Measurements from ENCODE around the gene PPP1R1B. TPM values are rescaled to one million over a fixed set of nuclear protein-coding genes. Genes with fewer than 3 reads are reported as not detected.

Gene PPP1R1B
- total RNA-seq, 1 donor = not detected

- Histone ChIP-seq H3K9me3 (ENCODE audit: low read depth, low read length) (no peaks in the 10 kb centered on the region), H3K27me3 (ENCODE audit: insufficient read depth, low read length) (no peaks in the 10 kb centered on the region), H3K4me3 (ENCODE audit: low read length) (no peak overlapping the region), H3K4me1 (ENCODE audit: insufficient read depth, low read length) (peaks cover 65% of the 10 kb centered on the region)
These were observed 15.7 kb downstream of the PPP1R1B start for GRCh38 chr17:39642291-39643074.

GRCh38 chr17:39643271-39643670 lies 16.5 kb downstream of the PPP1R1B start:
- Histone ChIP-seq H3K27me3 (ENCODE audit: insufficient read depth, low read length) (no peaks in the 10 kb centered on the region), H3K9me3 (ENCODE audit: low read depth, low read length) (no peaks in the 10 kb centered on the region), H3K4me1 (ENCODE audit: insufficient read depth, low read length) (peaks cover 57% of the 10 kb centered on the region), H3K4me3 (ENCODE audit: low read length) (no peak overlapping the region)

GRCh38 chr17:39647256-39647655 lies 20.5 kb downstream of the PPP1R1B start:
- Histone ChIP-seq H3K27me3 (ENCODE audit: insufficient read depth, low read length) (no peaks in the 10 kb centered on the region), H3K9me3 (ENCODE audit: low read depth, low read length) (no peaks in the 10 kb centered on the region), H3K4me3 (ENCODE audit: low read length) (no peak overlapping the region), H3K4me1 (ENCODE audit: insufficient read depth, low read length) (peaks cover 17% of the 10 kb centered on the region)

GRCh38 chr17:39648616-39649366 lies 22.0 kb downstream of the PPP1R1B start:
- H3K4me1 ChIP-seq (ENCODE audit: insufficient read depth, low read length) = peaks cover 7% of the 10 kb centered on the region
- H3K27me3 ChIP-seq (ENCODE audit: insufficient read depth, low read length) = no peaks in the 10 kb centered on the region
- H3K9me3 ChIP-seq (ENCODE audit: low read depth, low read length) = no peaks in the 10 kb centered on the region
- no peak overlapping the region for H3K4me3 ChIP-seq (ENCODE audit: low read length)

GRCh38 chr17:39650121-39650579 lies 23.4 kb downstream of the PPP1R1B start:
- no peaks in the 10 kb centered on the region for H3K9me3 ChIP-seq (ENCODE audit: low read depth, low read length)
- H3K27me3 ChIP-seq (ENCODE audit: insufficient read depth, low read length) = no peaks in the 10 kb centered on the region
- H3K4me1 ChIP-seq (ENCODE audit: insufficient read depth, low read length) = peaks cover 6% of the 10 kb centered on the region
- no peak overlapping the region for H3K4me3 ChIP-seq (ENCODE audit: low read length)

GRCh38 chr17:39651923-39652586 lies 25.3 kb downstream of the PPP1R1B start:
- Histone ChIP-seq H3K4me3 (ENCODE audit: low read length) (no peak overlapping the region), H3K27me3 (ENCODE audit: insufficient read depth, low read length) (no peaks in the 10 kb centered on the region), H3K4me1 (ENCODE audit: insufficient read depth, low read length) (peaks cover 6% of the 10 kb centered on the region), H3K9me3 (ENCODE audit: low read depth, low read length) (no peaks in the 10 kb centered on the region)

GRCh38 chr17:39652587-39653315 lies 26.0 kb downstream of the PPP1R1B start:
- Histone ChIP-seq H3K4me3 (ENCODE audit: low read length) (no peak overlapping the region), H3K9me3 (ENCODE audit: low read depth, low read length) (no peaks in the 10 kb centered on the region), H3K4me1 (ENCODE audit: insufficient read depth, low read length) (peaks cover 6% of the 10 kb centered on the region), H3K27me3 (ENCODE audit: insufficient read depth, low read length) (no peaks in the 10 kb centered on the region)

- Histone ChIP-seq H3K4me1 (ENCODE audit: insufficient read depth, low read length) (peaks cover 7% of the 10 kb centered on the region), H3K27me3 (ENCODE audit: insufficient read depth, low read length) (no peaks in the 10 kb centered on the region), H3K4me3 (ENCODE audit: low read length) (no peak overlapping the region), H3K9me3 (ENCODE audit: low read depth, low read length) (no peaks in the 10 kb centered on the region)
These were observed 26.5 kb downstream of the PPP1R1B start for GRCh38 chr17:39653316-39653661.

GRCh38 chr17:39653662-39654331 lies 27.0 kb downstream of the PPP1R1B start:
- Histone ChIP-seq H3K9me3 (ENCODE audit: low read depth, low read length) (no peaks in the 10 kb centered on the region), H3K4me3 (ENCODE audit: low read length) (no peak overlapping the region), H3K4me1 (ENCODE audit: insufficient read depth, low read length) (peaks cover 12% of the 10 kb centered on the region), H3K27me3 (ENCODE audit: insufficient read depth, low read length) (no peaks in the 10 kb centered on the region)

- Histone ChIP-seq H3K27me3 (ENCODE audit: insufficient read depth, low read length) (no peaks in the 10 kb centered on the region), H3K4me1 (ENCODE audit: insufficient read depth, low read length) (peaks cover 24% of the 10 kb centered on the region), H3K9me3 (ENCODE audit: low read depth, low read length) (no peaks in the 10 kb centered on the region), H3K4me3 (ENCODE audit: low read length) (no peak overlapping the region)
These were observed 28.4 kb downstream of the PPP1R1B start for GRCh38 chr17:39655105-39655504.

- peaks cover 27% of the 10 kb centered on the region for H3K4me1 ChIP-seq (ENCODE audit: insufficient read depth, low read length)
- no peaks in the 10 kb centered on the region for H3K9me3 ChIP-seq (ENCODE audit: low read depth, low read length)
- H3K4me3 ChIP-seq (ENCODE audit: low read length) = no peak overlapping the region
- no peaks in the 10 kb centered on the region for H3K27me3 ChIP-seq (ENCODE audit: insufficient read depth, low read length)
These were observed 31.6 kb downstream of the PPP1R1B start for GRCh38 chr17:39658346-39658745.

GRCh38 chr17:39658760-39659159 lies 32.0 kb downstream of the PPP1R1B start:
- Histone ChIP-seq H3K4me3 (ENCODE audit: low read length) (no peak overlapping the region), H3K27me3 (ENCODE audit: insufficient read depth, low read length) (no peaks in the 10 kb centered on the region), H3K4me1 (ENCODE audit: insufficient read depth, low read length) (peaks cover 24% of the 10 kb centered on the region), H3K9me3 (ENCODE audit: low read depth, low read length) (no peaks in the 10 kb centered on the region)

- Histone ChIP-seq H3K27me3 (ENCODE audit: insufficient read depth, low read length) (no peaks in the 10 kb centered on the region), H3K9me3 (ENCODE audit: low read depth, low read length) (no peaks in the 10 kb centered on the region), H3K4me1 (ENCODE audit: insufficient read depth, low read length) (peaks cover 21% of the 10 kb centered on the region), H3K4me3 (ENCODE audit: low read length) (no peak overlapping the region)
These were observed 32.7 kb downstream of the PPP1R1B start for GRCh38 chr17:39659279-39660010.

GRCh38 chr17:39660011-39660360 lies 33.2 kb downstream of the PPP1R1B start:
- Histone ChIP-seq H3K4me3 (ENCODE audit: low read length) (no peak overlapping the region), H3K4me1 (ENCODE audit: insufficient read depth, low read length) (peaks cover 21% of the 10 kb centered on the region), H3K27me3 (ENCODE audit: insufficient read depth, low read length) (no peaks in the 10 kb centered on the region), H3K9me3 (ENCODE audit: low read depth, low read length) (no peaks in the 10 kb centered on the region)

Measured in mononuclear cell (primary cell).